Suprapubic skin (tissue), 4 donors: ENCODE results near the gene RND1.

ENCODE experiments used
- CTCF ChIP-seq, 2 donors: fragments of 200-600 bp in 1 of 2; fragments of 450-650 bp in 1 of 2; sonication (generic) in 1 of 2; IDR thresholded peaks; one replicate each; pipeline ENCODE4 v1.5.1; 2016 to 2019; ENCODE audit warnings: antibody characterized with exemption in 2 of 2, mild to moderate bottlenecking in 1 of 2, moderate library complexity in 1 of 2
- EP300 ChIP-seq: sonication (generic); formaldehyde crosslinking; IDR thresholded peaks from one replicate; pipeline ENCODE4 v1.6.1; 2017; ENCODE audit warnings: antibody characterized with exemption
- POLR2A ChIP-seq, 2 donors: fragments of 450-650 bp; IDR thresholded peaks; one replicate each; pipeline ENCODE4 v1.6.1; 2017; ENCODE audit warnings: antibody characterized with exemption in 2 of 2, mild to moderate bottlenecking in 2 of 2, moderate library complexity in 2 of 2
- POLR2AphosphoS5 ChIP-seq, 3 donors: sonication (generic); formaldehyde crosslinking; IDR thresholded peaks; one replicate each; pipeline ENCODE4 v1.6.1; 2017; ENCODE audit warnings: antibody characterized with exemption in 3 of 3

GRCh38 chr12:48819986-48820725 lies 45.5 kb downstream of the RND1 start:
- TF ChIP-seq CTCF (IDR thresholded peaks at IDR 0.05) (no peak), POLR2A (IDR thresholded peaks at IDR 0.05) (no peak), EP300 (no peak), POLR2AphosphoS5 (IDR thresholded peaks at IDR 0.05) (no peak)
